Adrenal gland (tissue), 12 donors: ENCODE results near the gene POLR2J. TPM values are rescaled to one million over a fixed set of nuclear protein-coding genes. Genes with fewer than 3 reads are reported as not detected.

ENCODE experiments used
- DNase-seq, 7 donors: peaks; one replicate each; pipeline ENCODE4 v3.0.0-alpha.2; 2019 to 2020
- H3K27ac ChIP-seq, 5 donors: fragments of 200-600 bp; sonication (generic) in 4 of 5; 1 replicate in 3 of 5; 2 replicates in 2 of 5; pipeline versions ENCODE4 v1.5.1 to v1.8.0; 2016 to 2020; ENCODE audit warnings: mild to moderate bottlenecking in 1 of 5
- H3K27me3 ChIP-seq: fragments of 200-600 bp; 2 replicates; pipeline ENCODE4 v1.8.0; 2021
- H3K36me3 ChIP-seq, 2 donors: fragments of 200-600 bp; replicated peaks in 1 of 2; 1 replicate in 1 of 2; 2 replicates in 1 of 2; pipeline versions ENCODE4 v1.5.1 to v1.8.0; 2018 to 2022
- H3K4me1 ChIP-seq, 2 donors: fragments of 200-600 bp; replicated peaks in 1 of 2; 1 replicate in 1 of 2; 2 replicates in 1 of 2; pipeline versions ENCODE4 v1.5.1 to v1.8.0; 2018 to 2021
- H3K4me3 ChIP-seq, 4 donors: fragments of 200-600 bp; sonication (generic) in 3 of 4; one replicate each; pipeline ENCODE4 v1.5.1; 2016 to 2018
- H3K9me3 ChIP-seq, 3 donors: fragments of 200-600 bp; sonication (generic) in 1 of 3; replicated peaks in 1 of 3; 1 replicate in 2 of 3; 2 replicates in 1 of 3; pipeline versions ENCODE4 v1.5.1 to v1.8.0; 2016 to 2021
- CTCF ChIP-seq, 6 experiments: fragments of 450-650 bp in 4 of 6; fragments of 200-600 bp in 2 of 6; sonication (generic) in 1 of 6; IDR thresholded peaks; 1 replicate in 5 of 6; 2 replicates in 1 of 6; pipeline versions ENCODE4 v1.5.1 to v1.8.0; 2016 to 2021; ENCODE audit warnings: antibody characterized with exemption in 6 of 6, mild to moderate bottlenecking in 2 of 6, moderate library complexity in 1 of 6
- POLR2A ChIP-seq, 2 donors: fragments of 450-650 bp; IDR thresholded peaks; one replicate each; pipeline ENCODE4 v1.6.1; 2017; ENCODE audit warnings: antibody characterized with exemption in 2 of 2, mild to moderate bottlenecking in 2 of 2, moderate library complexity in 1 of 2
- WGBS, 4 donors: extraction: QIAGEN DNeasy Blood & Tissue Kit in 2 of 4; methylation state at CpG; one replicate each; pipeline versions ENCODE4 v1.1.5 to v1.1.7; 2013 to 2017; 5-methylcytosine and 5-hydroxymethylcytosine counted together
- intact Hi-C, 2 donors: fragments of 100-400 bp; cut with DNase I; formaldehyde crosslinking; loops; one replicate each; pipeline versions ENCODE4 v1.14.1 to v1.15.0; 2022 to 2023
- polyA plus RNA-seq, 3 donors: library from polyadenylated mRNA; stranded (reverse); fragments of 200-250 nt in 2 of 3; fragments of 350-450 nt in 1 of 3; fragmentation: Illumina TruSeq in 1 of 3; extraction: RNeasy Lipid Tissue Mini Kit (QIAGEN cat#74804) in 1 of 3; gene quantifications; one replicate each; pipeline ENCODE4 v1.2.3, GENCODE V29; 2013 to 2014
- total RNA-seq, 9 donors: library from RNA; depleted of rRNA in 4 of 9; stranded (reverse); fragments of >200 nt in 4 of 9; fragments of 120-200 nt in 1 of 9; fragmentation: NEBNext Ultra II Directional in 1 of 9; extraction: Animal tissue kit (Norgen Biotek cat#: 25700) in 1 of 9; gene quantifications; one replicate each; pipeline versions ENCODE4 v1.1.0 to v1.2.4, GENCODE V29; 2013 to 2023
- donor health status: healthy with polysubstance abuse.
- donor health status: Bipolar disorder and iron deficiency.
- donor health status: DM: yes; HTN: yes; CAD: no.
- donor health status: DM: no; HTN: no; CAD: no.
- donor health status: DM: no; HTN: no; CAD: no.
- donor health status: DM: yes; HTN: yes; CAD: no.

POLR2J gene
- total and polyA plus RNA-seq, 12 donors = 15.0 to 295 (median 58.6) TPM

- H3K9me3 ChIP-seq = no peaks in the 10 kb centered on the region
- peaks cover 0 to 3% of the 10 kb centered on the region in 2 donors for H3K4me1 ChIP-seq
- H3K36me3 ChIP-seq = peaks cover 0 to 19% of the 10 kb centered on the region in 2 donors
- H3K27ac ChIP-seq = no peak overlapping the region
- TF ChIP-seq POLR2A (IDR thresholded peaks at IDR 0.05) (no peak), CTCF (IDR thresholded peaks at IDR 0.05) (no peak)
- WGBS, 4 donors = 93 to 96% (median 94%) methylated on average over 37 to 41 of the region's 41 CpGs
- H3K27me3 ChIP-seq = no peaks in the 10 kb centered on the region
- no peak for DNase-seq
- no peak overlapping the region for H3K4me3 ChIP-seq
- intact Hi-C loops = no loop called here
Observed at GRCh38 chr7:102446387-102447156, 32.1 kb downstream of the POLR2J start.

DNA sequence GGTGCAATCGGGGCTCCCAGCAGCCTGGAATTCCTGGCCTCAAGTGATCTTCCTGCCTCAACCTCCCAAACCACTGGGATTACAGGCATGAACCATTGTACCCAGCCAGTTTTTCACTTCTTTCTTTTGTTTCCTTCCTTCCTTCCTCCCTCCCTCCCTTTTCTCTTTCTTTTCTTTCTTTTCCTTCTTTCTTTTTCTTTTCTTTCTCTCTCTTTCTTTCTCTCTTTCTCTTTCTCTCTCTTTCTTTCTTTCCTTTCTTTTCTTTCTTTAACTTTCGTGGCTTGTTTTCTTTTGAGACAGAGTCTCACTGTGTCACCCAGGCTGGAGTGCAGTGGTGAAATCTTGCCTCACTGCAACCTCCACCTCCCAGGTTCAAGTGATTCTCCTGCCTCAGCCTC is 33.0 kb downstream of the POLR2J start:
- TF ChIP-seq POLR2A (IDR thresholded peaks at IDR 0.05) (no peak), CTCF (IDR thresholded peaks at IDR 0.05) (no peak)
- no peak for DNase-seq

DNA sequence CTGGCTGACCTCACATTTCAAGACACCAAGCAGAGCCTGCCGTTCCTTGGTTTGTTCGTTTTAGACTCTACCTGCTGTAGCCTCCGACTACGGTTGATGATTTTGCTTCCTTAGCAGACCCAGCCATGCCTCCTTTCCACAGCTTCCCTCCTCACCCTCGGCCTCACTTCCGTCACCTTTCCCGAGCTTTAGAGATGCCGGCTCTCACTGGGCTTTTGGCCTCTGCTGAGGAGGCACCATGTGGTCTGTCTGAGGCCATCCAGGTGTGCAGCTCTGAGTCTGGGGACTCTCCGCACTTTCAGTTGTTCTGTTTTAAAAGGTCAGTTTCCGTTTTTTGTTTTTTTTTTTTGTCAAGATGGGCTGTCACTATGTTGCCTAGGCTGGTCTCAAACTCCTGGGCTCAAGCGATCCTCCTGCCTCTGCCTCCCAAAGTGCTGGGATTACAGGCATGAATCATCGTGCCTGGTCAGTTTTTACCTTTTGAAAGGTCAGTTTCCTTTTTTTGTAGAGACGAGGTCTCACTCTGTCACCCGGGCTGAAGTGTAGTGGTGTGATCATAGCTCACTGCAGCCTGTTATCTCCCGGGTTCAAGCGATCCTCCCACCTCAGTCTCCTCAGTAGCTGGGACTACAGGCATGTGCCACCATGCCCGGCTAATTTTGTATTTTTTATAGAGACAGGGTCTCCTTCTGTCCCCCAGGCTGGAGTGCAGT is 33.6 kb downstream of the POLR2J start:
- peaks cover 7 to 8% of the 10 kb centered on the region in 2 donors for H3K4me1 ChIP-seq
- no peaks in the 10 kb centered on the region for H3K27me3 ChIP-seq
- no peak for TF ChIP-seq CTCF (IDR thresholded peaks at IDR 0.05)
- no peak for TF ChIP-seq POLR2A (IDR thresholded peaks at IDR 0.05)
- no peak overlapping the region for H3K4me3 ChIP-seq
- 91 to 92% (median 92%) methylated on average over 16 to 17 of the region's 17 CpGs for WGBS, 4 donors
- intact Hi-C loops = no loop called here
- no peak for DNase-seq
- no peaks in the 10 kb centered on the region for H3K9me3 ChIP-seq
- no peak overlapping the region for H3K27ac ChIP-seq
- H3K36me3 ChIP-seq = peaks cover 0 to 19% of the 10 kb centered on the region in 2 donors

More for the DNA sequence above, 33.0 kb downstream of the POLR2J start:
- intact Hi-C loops = no loop called here
- H3K27me3 ChIP-seq = no peaks in the 10 kb centered on the region
- 73 to 96% (median 87%) methylated on average over 2 of the region's 2 CpGs for WGBS, 4 donors
- no peak overlapping the region for H3K27ac ChIP-seq
- H3K9me3 ChIP-seq = no peaks in the 10 kb centered on the region
- H3K4me1 ChIP-seq = peaks cover 2 to 3% of the 10 kb centered on the region in 2 donors
- H3K36me3 ChIP-seq = peaks cover 0 to 19% of the 10 kb centered on the region in 2 donors
- no peak overlapping the region for H3K4me3 ChIP-seq

GRCh38 chr7:102439963-102440795 is 38.5 kb downstream of the POLR2J start:
- Histone ChIP-seq H3K36me3 (peaks cover 0 to 5% of the 10 kb centered on the region in 2 donors), H3K9me3 (no peaks in the 10 kb centered on the region), H3K27me3 (no peaks in the 10 kb centered on the region), H3K4me3 (no peak overlapping the region), H3K27ac (peak overlapping the region; percentile 51 to 87 (median 76)), H3K4me1 (peaks cover 11 to 16% of the 10 kb centered on the region in 2 donors)
- intact Hi-C loops = no loop called here
- WGBS, 4 donors = 40 to 65% (median 56%) methylated on average over 12 to 17 of the region's 17 CpGs
- no peak for TF ChIP-seq CTCF (IDR thresholded peaks at IDR 0.05)
- TF ChIP-seq POLR2A (IDR thresholded peaks at IDR 0.05) = peak in 1 of 2 donors; percentile 21
- peak; percentile 90 to 98 (median 96) for DNase-seq
